Thoracic aorta (tissue), 2 donors: Measurements from ENCODE around the gene ATXN1L. TPM values are rescaled to one million over a fixed set of nuclear protein-coding genes. Genes with fewer than 3 reads are reported as not detected.

Source experiments
- ATAC-seq: fragments of 150-250 bp; one replicate; pipeline ENCODE4 v1.8.0; 2017; ENCODE audit warnings: low read depth; ENCODE audit not compliant: insufficient number of reproducible peaks, low FRiP score
- DNase-seq: peaks from one replicate; pipeline ENCODE4 v3.0.0-alpha.2; 2020; ENCODE audit warnings: low spot score
- H3K27ac ChIP-seq, 2 donors: fragments of 200-600 bp; sonication (generic); 1 replicate in 1 of 2; 2 replicates in 1 of 2; pipeline ENCODE4 v1.5.1; 2016; ENCODE audit warnings: mild to moderate bottlenecking in 2 of 2, moderate library complexity in 2 of 2
- H3K27me3 ChIP-seq: fragments of 200-600 bp; sonication (generic); replicated peaks from 2 replicates; pipeline ENCODE4 v1.6.0; 2016; ENCODE audit warnings: mild to moderate bottlenecking; ENCODE audit not compliant: insufficient read depth
- H3K36me3 ChIP-seq: fragments of 200-600 bp; sonication (generic); one replicate; pipeline ENCODE4 v1.5.1; 2016
- H3K4me1 ChIP-seq, 2 donors: fragments of 200-600 bp; sonication (generic); 1 replicate in 1 of 2; 2 replicates in 1 of 2; pipeline versions ENCODE4 v1.5.1 to v1.6.0; 2016; ENCODE audit warnings: low read depth in 2 of 2, mild to moderate bottlenecking in 1 of 2; ENCODE audit not compliant: control insufficient read depth in 1 of 2
- H3K4me3 ChIP-seq: fragments of 200-600 bp; sonication (generic); 2 replicates; pipeline ENCODE4 v1.5.1; 2016; ENCODE audit warnings: mild to moderate bottlenecking
- H3K9me3 ChIP-seq: fragments of 200-600 bp; sonication (generic); 2 replicates; pipeline ENCODE4 v1.5.1; 2016
- total RNA-seq, 2 donors: library from RNA; depleted of rRNA; stranded (reverse); fragments of >200 nt; gene quantifications; one replicate each; pipeline versions ENCODE4 v1.1.0 to v1.2.3, GENCODE V29; 2016
- TF ChIP-seq, protein P1 (sequence below): fragments of 200-600 bp; sonication (generic); IDR thresholded peaks from one replicate; pipeline ENCODE4 v1.5.1; 2019; ENCODE audit warnings: antibody characterized with exemption

The ATXN1L gene
- total RNA-seq, 2 donors from 2014 or later: 36.3 to 36.5 TPM

DNA sequence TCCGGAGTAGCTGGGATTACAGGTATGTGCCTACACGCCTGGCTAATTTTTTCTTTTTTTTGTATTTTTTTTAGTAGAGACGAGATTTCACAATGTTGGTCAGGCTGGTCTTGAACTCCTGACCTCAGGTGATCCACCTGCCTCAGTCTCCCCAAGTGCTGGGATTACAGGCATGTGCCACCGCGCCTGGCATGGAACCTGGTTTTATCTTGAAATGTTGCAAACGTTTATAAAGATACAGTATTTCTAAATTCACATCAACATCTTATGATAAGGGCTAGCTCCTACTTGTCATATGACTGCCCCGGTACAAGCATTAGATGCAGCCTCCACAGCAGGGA is 48.1 kb downstream of the ATXN1L start:
- no peaks in the 10 kb centered on the region for H3K27me3 ChIP-seq
- H3K36me3 ChIP-seq: no peaks in the 10 kb centered on the region
- no peaks in the 10 kb centered on the region for H3K9me3 ChIP-seq
- peak overlapping the region; percentile 83 for H3K4me3 ChIP-seq
- peak overlapping the region; percentile 91 to 99 for H3K27ac ChIP-seq
- DNase-seq (no peak), ATAC-seq (no peak)
- H3K4me1 ChIP-seq: peaks cover 27 to 29% of the 10 kb centered on the region in 2 donors
- TF ChIP-seq, protein P1, sequence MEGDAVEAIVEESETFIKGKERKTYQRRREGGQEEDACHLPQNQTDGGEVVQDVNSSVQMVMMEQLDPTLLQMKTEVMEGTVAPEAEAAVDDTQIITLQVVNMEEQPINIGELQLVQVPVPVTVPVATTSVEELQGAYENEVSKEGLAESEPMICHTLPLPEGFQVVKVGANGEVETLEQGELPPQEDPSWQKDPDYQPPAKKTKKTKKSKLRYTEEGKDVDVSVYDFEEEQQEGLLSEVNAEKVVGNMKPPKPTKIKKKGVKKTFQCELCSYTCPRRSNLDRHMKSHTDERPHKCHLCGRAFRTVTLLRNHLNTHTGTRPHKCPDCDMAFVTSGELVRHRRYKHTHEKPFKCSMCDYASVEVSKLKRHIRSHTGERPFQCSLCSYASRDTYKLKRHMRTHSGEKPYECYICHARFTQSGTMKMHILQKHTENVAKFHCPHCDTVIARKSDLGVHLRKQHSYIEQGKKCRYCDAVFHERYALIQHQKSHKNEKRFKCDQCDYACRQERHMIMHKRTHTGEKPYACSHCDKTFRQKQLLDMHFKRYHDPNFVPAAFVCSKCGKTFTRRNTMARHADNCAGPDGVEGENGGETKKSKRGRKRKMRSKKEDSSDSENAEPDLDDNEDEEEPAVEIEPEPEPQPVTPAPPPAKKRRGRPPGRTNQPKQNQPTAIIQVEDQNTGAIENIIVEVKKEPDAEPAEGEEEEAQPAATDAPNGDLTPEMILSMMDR: no peak

DNA sequence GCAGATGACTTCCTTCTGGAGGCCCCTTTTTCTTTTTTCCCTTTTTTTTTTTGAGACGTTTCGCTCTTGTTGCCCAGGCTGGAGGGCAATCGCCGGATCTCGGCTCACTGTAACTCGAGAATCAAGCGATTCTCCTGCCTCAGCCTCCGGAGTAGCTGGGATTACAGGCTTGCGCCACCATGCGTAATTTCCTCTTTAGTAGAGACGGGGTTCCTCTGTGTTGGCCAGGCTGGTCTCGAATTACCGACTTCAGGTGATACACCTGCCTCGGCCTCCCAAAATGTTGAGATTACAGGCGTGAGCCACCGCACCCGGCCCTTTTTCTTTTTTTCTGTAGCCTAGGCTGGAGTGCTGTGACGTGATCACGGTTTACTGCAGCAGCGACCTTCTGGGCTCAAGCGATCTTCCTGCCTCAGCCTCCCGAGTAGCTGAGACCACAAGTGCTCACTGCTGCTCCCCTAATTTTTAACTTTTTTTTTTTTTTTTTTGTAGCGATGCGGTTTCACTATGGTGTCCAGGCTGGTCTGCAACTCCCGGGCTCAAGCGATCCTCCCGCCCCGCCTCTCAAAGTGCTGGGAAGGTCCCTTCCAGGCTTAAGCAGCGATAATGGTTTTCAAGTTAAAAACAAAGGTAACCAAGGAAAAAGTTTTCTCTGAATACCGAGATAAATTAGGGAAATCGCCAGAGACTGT is 48.6 kb downstream of the ATXN1L start:
- peak overlapping the region; percentile 83 for H3K4me3 ChIP-seq
- TF ChIP-seq, protein P1: no peak
- H3K27ac ChIP-seq: peak overlapping the region; percentile 91 to 99
- ATAC-seq (no peak), DNase-seq (no peak)
- H3K27me3 ChIP-seq: no peaks in the 10 kb centered on the region
- no peaks in the 10 kb centered on the region for H3K9me3 ChIP-seq
- no peaks in the 10 kb centered on the region for H3K36me3 ChIP-seq
- peaks cover 32 to 34% of the 10 kb centered on the region in 2 donors for H3K4me1 ChIP-seq

DNA sequence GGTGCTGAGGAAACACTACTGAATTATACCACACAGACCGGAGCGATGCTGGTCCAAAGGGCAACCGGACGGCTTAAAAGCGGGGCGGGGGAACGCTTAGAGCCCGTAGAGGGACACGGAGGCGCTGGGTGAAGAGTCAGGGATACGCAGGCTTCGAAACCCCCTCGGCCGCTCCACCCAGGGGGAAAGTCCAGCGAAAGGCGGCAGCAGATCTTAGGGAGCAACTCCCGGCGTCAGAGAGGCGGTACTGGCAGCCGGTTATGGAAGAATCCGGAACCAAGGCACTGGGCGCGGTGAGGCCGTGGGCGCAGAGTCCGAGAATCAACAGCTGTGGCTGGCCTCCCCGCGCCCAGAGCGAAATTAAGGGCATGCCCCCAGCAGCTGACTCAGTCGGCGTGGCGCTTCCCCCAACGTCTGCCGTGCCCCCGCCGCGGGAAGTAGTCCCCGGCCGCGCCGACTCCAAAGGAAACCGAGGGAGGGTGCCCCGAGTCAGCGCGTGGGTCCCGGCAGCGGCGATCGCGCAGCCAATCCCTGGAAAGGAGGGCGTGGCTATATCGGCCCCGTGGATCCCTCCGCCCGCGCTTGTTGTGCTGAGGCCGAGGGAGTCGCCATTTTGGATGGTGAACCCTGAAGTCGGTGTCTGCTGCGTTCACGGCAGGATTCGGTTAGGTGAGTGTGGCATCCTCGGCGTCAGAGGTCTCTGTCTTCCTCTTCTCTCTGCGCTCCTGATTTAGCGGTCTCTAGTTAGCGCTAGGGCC is 49.3 kb downstream of the ATXN1L start, which contains the start of gene IST1:
Gene IST1 (plus strand): TSS at position 611 of the 758 bp plus-strand sequence. CDS start 20,110 bp downstream, outside the sequence.
- Histone ChIP-seq H3K4me3 (peak within 1 kb of the TSS; percentile 83), H3K36me3 (no peaks in the 10 kb centered on the region), H3K27ac (peak within 1 kb of the TSS; percentile 91 to 99), H3K27me3 (no peaks in the 10 kb centered on the region), H3K4me1 (peaks cover 39 to 41% of the 10 kb centered on the region in 2 donors), H3K9me3 (no peaks in the 10 kb centered on the region)
- ATAC-seq: peak; percentile 92
- TF ChIP-seq, protein P1: peak; percentile 8
- DNase-seq: peak; percentile 95

DNA sequence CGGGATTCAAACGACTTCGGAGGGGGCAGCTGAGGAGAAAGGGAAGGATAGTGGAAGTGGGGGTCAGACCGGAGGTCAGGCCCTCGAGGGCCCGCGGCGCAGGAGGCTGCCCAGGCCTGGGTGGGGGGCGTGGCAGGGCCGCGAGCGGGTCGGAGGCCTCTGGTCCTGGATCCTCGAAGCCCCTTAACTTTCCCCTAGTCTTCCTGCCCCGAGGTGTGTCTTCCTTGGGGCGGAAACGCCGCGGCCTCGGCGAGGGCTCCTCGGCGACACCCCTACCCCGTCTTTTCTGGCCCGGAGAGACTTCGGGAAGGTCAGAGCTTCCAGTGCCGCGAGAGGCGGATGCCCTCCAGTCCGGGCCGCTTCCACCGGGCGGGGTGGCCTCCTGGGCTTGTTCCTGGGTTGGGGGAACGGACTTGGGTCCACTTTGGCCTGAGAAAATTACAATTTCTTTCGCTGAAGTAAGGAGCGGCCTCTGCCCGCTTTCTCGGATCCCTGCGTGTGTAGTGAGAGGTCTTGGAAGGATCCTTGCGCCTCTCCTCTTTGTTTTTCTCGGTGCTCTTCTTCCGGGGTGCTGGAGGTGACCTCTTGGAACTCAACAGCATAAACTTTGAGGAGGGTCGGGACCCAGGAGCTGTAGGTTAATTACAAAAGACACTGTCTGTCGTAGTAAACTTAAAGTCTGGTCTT is 50.0 kb downstream of the ATXN1L start:
- ATAC-seq (no peak), DNase-seq (no peak)
- TF ChIP-seq, protein P1: no peak
- no peaks in the 10 kb centered on the region for H3K27me3 ChIP-seq
- no peaks in the 10 kb centered on the region for H3K9me3 ChIP-seq
- H3K36me3 ChIP-seq: no peaks in the 10 kb centered on the region
- peak overlapping the region; percentile 83 for H3K4me3 ChIP-seq
- H3K4me1 ChIP-seq: peaks cover 42 to 48% of the 10 kb centered on the region in 2 donors
- peak overlapping the region; percentile 91 to 99 for H3K27ac ChIP-seq
